Liver (tissue), 9 donors: Measurements from ENCODE around the gene PPFIBP1. TPM values are rescaled to one million over a fixed set of nuclear protein-coding genes. Genes with fewer than 3 reads are reported as not detected.

Experiments used
- DNase-seq: peaks from one replicate; pipeline ENCODE4 v3.0.0-alpha.2; 2017; ENCODE audit warnings: low spot score
- H3K27ac ChIP-seq, 2 donors: one replicate each; pipeline ENCODE4 v1.7.0; 2013; ENCODE audit warnings: inconsistent platforms in 2 of 2, low read length in 2 of 2, control low read depth in 1 of 2, low read depth in 1 of 2, mild to moderate bottlenecking in 1 of 2
- H3K27me3 ChIP-seq, 4 donors: one replicate each; pipeline versions ENCODE4 v1.6.1 to v1.7.0; 2013; ENCODE audit warnings: low read length in 3 of 4, inconsistent platforms in 1 of 4, mild to moderate bottlenecking in 1 of 4, moderate library complexity in 1 of 4; ENCODE audit not compliant: control insufficient read depth in 4 of 4, insufficient read depth in 4 of 4
- H3K36me3 ChIP-seq, 4 donors: one replicate each; pipeline versions ENCODE4 v1.6.1 to v1.7.0; 2013; ENCODE audit warnings: low read length in 3 of 4, mild to moderate bottlenecking in 3 of 4, low read depth in 1 of 4, moderate library complexity in 1 of 4; ENCODE audit not compliant: control insufficient read depth in 4 of 4, insufficient read depth in 3 of 4
- H3K4me1 ChIP-seq, 4 donors: one replicate each; pipeline versions ENCODE4 v1.6.1 to v1.7.0; 2013; ENCODE audit warnings: low read length in 3 of 4, mild to moderate bottlenecking in 3 of 4, moderate library complexity in 1 of 4; ENCODE audit not compliant: control insufficient read depth in 4 of 4, insufficient read depth in 4 of 4
- H3K4me3 ChIP-seq, 3 donors: one replicate each; pipeline versions ENCODE4 v1.6.1 to v1.7.0; 2013; ENCODE audit warnings: low read length in 3 of 3, control low read depth in 1 of 3, low read depth in 1 of 3, mild to moderate bottlenecking in 1 of 3
- H3K9ac ChIP-seq, 2 donors: one replicate each; pipeline ENCODE4 v1.7.0; 2013; ENCODE audit warnings: low read length in 2 of 2, mild to moderate bottlenecking in 2 of 2, moderate library complexity in 2 of 2, control low read depth in 1 of 2, low read depth in 1 of 2
- H3K9me3 ChIP-seq, 4 donors: one replicate each; pipeline versions ENCODE4 v1.6.1 to v1.7.0; 2013; ENCODE audit warnings: low read length in 3 of 4; ENCODE audit not compliant: control insufficient read depth in 4 of 4
- EGR1 ChIP-seq, 2 donors: IDR thresholded peaks; 2 replicates each; pipeline ENCODE4 v1.6.1; 2016 to 2018; ENCODE audit warnings: antibody characterized with exemption in 2 of 2, low read depth in 2 of 2
- GABPA ChIP-seq, 2 donors: IDR thresholded peaks in 1 of 2; conservative IDR thresholded peaks in 1 of 2; 2 replicates each; pipeline ENCODE4 v1.6.1; 2016; ENCODE audit warnings: antibody characterized with exemption in 2 of 2, mild to moderate bottlenecking in 1 of 2, moderate library complexity in 1 of 2
- HNF4A ChIP-seq, 2 donors: conservative IDR thresholded peaks; 2 replicates each; pipeline ENCODE4 v1.6.1; 2016; ENCODE audit warnings: antibody characterized with exemption in 2 of 2, mild to moderate bottlenecking in 2 of 2
- HNF4G ChIP-seq: IDR thresholded peaks from 2 replicates; pipeline ENCODE4 v1.6.1; 2016; ENCODE audit warnings: antibody characterized with exemption
- JUND ChIP-seq, 2 donors: IDR thresholded peaks; 2 replicates each; pipeline ENCODE4 v1.6.1; 2016; ENCODE audit warnings: antibody characterized with exemption in 2 of 2
- RAD21 ChIP-seq, 2 donors: IDR thresholded peaks; 2 replicates each; pipeline ENCODE4 v1.6.1; 2016; ENCODE audit warnings: antibody characterized with exemption in 2 of 2, mild to moderate bottlenecking in 2 of 2
- REST ChIP-seq: IDR thresholded peaks from 2 replicates; pipeline ENCODE4 v1.6.1; 2016; ENCODE audit warnings: antibody characterized with exemption, mild to moderate bottlenecking
- RXRA ChIP-seq, 2 donors: IDR thresholded peaks; 2 replicates each; pipeline ENCODE4 v1.6.1; 2017 to 2018; ENCODE audit warnings: antibody characterized with exemption in 2 of 2, mild to moderate bottlenecking in 1 of 2
- TAF1 ChIP-seq: conservative IDR thresholded peaks from 2 replicates; pipeline ENCODE4 v1.6.1; 2016; ENCODE audit warnings: antibody characterized with exemption, mild to moderate bottlenecking
- YY1 ChIP-seq: IDR thresholded peaks from 2 replicates; pipeline ENCODE4 v1.6.1; 2016; ENCODE audit warnings: antibody characterized with exemption, mild to moderate bottlenecking
- WGBS: extraction: QIAGEN DNeasy Blood & Tissue Kit; methylation state at CpG from one replicate; pipeline ENCODE4 v1.1.7; 2013; 5-methylcytosine and 5-hydroxymethylcytosine counted together
- polyA plus RNA-seq, 2 donors: library from polyadenylated mRNA; stranded (reverse) in 1 of 2; unstranded in 1 of 2; fragments of 200-250 nt in 1 of 2; fragments of >200 nt in 1 of 2; fragmentation: Nextera tagmentation in 1 of 2; extraction: Ambion mirVana in 1 of 2; gene quantifications; one replicate each; pipeline versions ENCODE4 v1.2.1 to v1.2.3, GENCODE V29; 2013 to 2015
- total RNA-seq, 2 donors: library from RNA; depleted of rRNA; stranded (reverse); fragments of >200 nt; gene quantifications; one replicate each; pipeline ENCODE4 v1.2.3, GENCODE V29; 2014
- TF ChIP-seq, protein P1 (sequence below): IDR thresholded peaks from 2 replicates; pipeline ENCODE4 v1.6.1; 2016; ENCODE audit warnings: antibody characterized with exemption
- TF ChIP-seq, protein P2 (sequence below): fragments of 150-350 bp; IDR thresholded peaks from 2 replicates; pipeline ENCODE4 v1.5.1; 2017; ENCODE audit warnings: improper control_type of control experiment, low read depth, low read length; ENCODE audit not compliant: missing input control
- donor health status: healthy.
- donor health status: healthy.
- donor health status: healthy.
- donor health status: healthy.
- donor health status: healthy.

PPFIBP1 gene
- total and polyA plus RNA-seq, 4 donors, result 10.5 to 65.8 (median 17.4) TPM

GRCh38 chr12:27695556-27696292 is 171.7 kb downstream of the PPFIBP1 start:
- peaks cover 0 to 38% (median 22%) of the 10 kb centered on the region in 4 donors for H3K4me1 ChIP-seq
- H3K36me3 ChIP-seq, result peaks cover 0 to 23% (median 19%) of the 10 kb centered on the region in 4 donors
- no peak for DNase-seq
- 82% methylated on average over 6 of the region's 6 CpGs for WGBS
- H3K9ac ChIP-seq, result no peak overlapping the region
- TF ChIP-seq RXRA (IDR thresholded peaks at IDR 0.05) (no peak), JUND (IDR thresholded peaks at IDR 0.05) (no peak), YY1 (no peak), GABPA (IDR thresholded peaks at IDR 0.05 in 1 of 2, conservative IDR thresholded peaks at IDR 0.05 in 1 of 2) (no peak), EGR1 (IDR thresholded peaks at IDR 0.05; ENCODE audit: low read depth in 2 of 2) (no peak), HNF4A (conservative IDR thresholded peaks at IDR 0.05) (no peak), REST (no peak), HNF4G (no peak)
- TF ChIP-seq, protein P1, sequence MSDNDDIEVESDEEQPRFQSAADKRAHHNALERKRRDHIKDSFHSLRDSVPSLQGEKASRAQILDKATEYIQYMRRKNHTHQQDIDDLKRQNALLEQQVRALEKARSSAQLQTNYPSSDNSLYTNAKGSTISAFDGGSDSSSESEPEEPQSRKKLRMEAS, result no peak
- TF ChIP-seq, protein P2, sequence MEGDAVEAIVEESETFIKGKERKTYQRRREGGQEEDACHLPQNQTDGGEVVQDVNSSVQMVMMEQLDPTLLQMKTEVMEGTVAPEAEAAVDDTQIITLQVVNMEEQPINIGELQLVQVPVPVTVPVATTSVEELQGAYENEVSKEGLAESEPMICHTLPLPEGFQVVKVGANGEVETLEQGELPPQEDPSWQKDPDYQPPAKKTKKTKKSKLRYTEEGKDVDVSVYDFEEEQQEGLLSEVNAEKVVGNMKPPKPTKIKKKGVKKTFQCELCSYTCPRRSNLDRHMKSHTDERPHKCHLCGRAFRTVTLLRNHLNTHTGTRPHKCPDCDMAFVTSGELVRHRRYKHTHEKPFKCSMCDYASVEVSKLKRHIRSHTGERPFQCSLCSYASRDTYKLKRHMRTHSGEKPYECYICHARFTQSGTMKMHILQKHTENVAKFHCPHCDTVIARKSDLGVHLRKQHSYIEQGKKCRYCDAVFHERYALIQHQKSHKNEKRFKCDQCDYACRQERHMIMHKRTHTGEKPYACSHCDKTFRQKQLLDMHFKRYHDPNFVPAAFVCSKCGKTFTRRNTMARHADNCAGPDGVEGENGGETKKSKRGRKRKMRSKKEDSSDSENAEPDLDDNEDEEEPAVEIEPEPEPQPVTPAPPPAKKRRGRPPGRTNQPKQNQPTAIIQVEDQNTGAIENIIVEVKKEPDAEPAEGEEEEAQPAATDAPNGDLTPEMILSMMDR, result no peak
- no peak overlapping the region for H3K4me3 ChIP-seq
- H3K27me3 ChIP-seq, result no peaks in the 10 kb centered on the region
- no peaks in the 10 kb centered on the region for H3K9me3 ChIP-seq
- peak overlapping the region; percentile 1 to 46 for H3K27ac ChIP-seq

GRCh38 chr12:27696293-27696652 is 172.3 kb downstream of the PPFIBP1 start, which contains the start of gene REP15:
Gene REP15, plus strand, starts transcription at chr12:27696447. Its CDS starts 116 bp downstream, at chr12:27696563.
- H3K27me3 ChIP-seq, result no peaks in the 10 kb centered on the region
- WGBS, result 54% methylated on average over 5 of the region's 5 CpGs
- no peak for TF ChIP-seq TAF1
- TF ChIP-seq HNF4A (conservative IDR thresholded peaks at IDR 0.05), result no peak
- TF ChIP-seq RAD21 (IDR thresholded peaks at IDR 0.05), result no peak
- TF ChIP-seq EGR1 (IDR thresholded peaks at IDR 0.05; ENCODE audit: low read depth in 2 of 2), result no peak
- TF ChIP-seq, protein P2, result no peak
- H3K9ac ChIP-seq, result peak within 1 kb of the TSS in 1 of 2 donors; percentile 46
- peaks cover 0 to 23% (median 19%) of the 10 kb centered on the region in 4 donors for H3K36me3 ChIP-seq
- DNase-seq, result no peak
- H3K27ac ChIP-seq, result peak within 1 kb of the TSS; percentile 46 to 78
- H3K4me3 ChIP-seq, result no peak within 1 kb of the TSS
- H3K9me3 ChIP-seq, result no peaks in the 10 kb centered on the region
- H3K4me1 ChIP-seq, result peaks cover 0 to 38% (median 22%) of the 10 kb centered on the region in 4 donors
